Vagina (tissue), 2 donors: Measurements from ENCODE around the gene TEF. TPM values are rescaled to one million over a fixed set of nuclear protein-coding genes. Genes with fewer than 3 reads are reported as not detected.

Experiments
- DNase-seq, 2 donors: peaks; one replicate each; pipeline ENCODE4 v3.0.0-alpha.2; 2017; ENCODE audit errors: extremely low spot score in 2 of 2
- H3K27ac ChIP-seq: fragments of 200-600 bp; sonication (generic); one replicate; pipeline ENCODE4 v1.5.1; 2019
- H3K27me3 ChIP-seq: fragments of 200-600 bp; sonication (generic); one replicate; pipeline ENCODE4 v1.5.1; 2019
- H3K36me3 ChIP-seq, 2 donors: fragments of 200-600 bp; sonication (generic); one replicate each; pipeline ENCODE4 v1.5.1; 2017 to 2019
- H3K4me1 ChIP-seq: fragments of 200-600 bp; sonication (generic); one replicate; pipeline ENCODE4 v1.5.1; 2019
- H3K4me3 ChIP-seq, 2 donors: fragments of 200-600 bp; sonication (generic); 1 replicate in 1 of 2; 2 replicates in 1 of 2; pipeline ENCODE4 v1.5.1; 2016 to 2019
- H3K9me3 ChIP-seq: fragments of 200-600 bp; sonication (generic); one replicate; pipeline ENCODE4 v1.5.1; 2019
- CTCF ChIP-seq, 3 experiments: fragments of 450-650 bp in 2 of 3; fragments of 200-600 bp in 1 of 3; sonication (generic) in 1 of 3; IDR thresholded peaks; one replicate each; pipeline ENCODE4 v1.5.1; 2017 to 2019; ENCODE audit warnings: antibody characterized with exemption in 3 of 3, mild to moderate bottlenecking in 2 of 3, moderate library complexity in 2 of 3
- POLR2A ChIP-seq, 2 donors: fragments of 450-650 bp; IDR thresholded peaks; one replicate each; pipeline ENCODE4 v1.6.1; 2017; ENCODE audit warnings: antibody characterized with exemption in 2 of 2, mild to moderate bottlenecking in 2 of 2, moderate library complexity in 2 of 2
- POLR2AphosphoS5 ChIP-seq, 2 donors: sonication (generic); formaldehyde crosslinking; IDR thresholded peaks; one replicate each; pipeline ENCODE4 v1.9.0; 2017; ENCODE audit warnings: antibody characterized with exemption in 2 of 2, mild to moderate bottlenecking in 2 of 2, low read depth in 1 of 2; ENCODE audit not compliant: insufficient read depth in 1 of 2
- intact Hi-C: fragments of 100-400 bp; cut with DNase I; formaldehyde crosslinking; loops from one replicate; pipeline ENCODE4 v1.15.1; 2023
- total RNA-seq: library from RNA; depleted of rRNA; stranded (reverse); fragments of >200 nt; gene quantifications from one replicate; pipeline ENCODE4 v1.2.3, GENCODE V29; 2016

TEF gene
- total RNA-seq, 1 donor from 2014 or later: 12.0 TPM

GRCh38 chr22:41334951-41335635 is 46.6 kb upstream of the TEF start:
- Histone ChIP-seq H3K4me1 (no peaks in the 10 kb centered on the region), H3K4me3 (no peak overlapping the region), H3K36me3 (peaks cover 0 to 40% of the 10 kb centered on the region in 2 donors), H3K9me3 (no peaks in the 10 kb centered on the region), H3K27ac (no peak overlapping the region), H3K27me3 (no peaks in the 10 kb centered on the region)
- intact Hi-C loops: no loop called here
- DNase-seq: no peak
- TF ChIP-seq POLR2AphosphoS5 (IDR thresholded peaks at IDR 0.05; ENCODE audit: insufficient read depth in 1 of 2, low read depth in 1 of 2) (no peak), POLR2A (IDR thresholded peaks at IDR 0.05) (no peak), CTCF (IDR thresholded peaks at IDR 0.05) (no peak)

GRCh38 chr22:41338614-41339212 is 43.0 kb upstream of the TEF start:
- Histone ChIP-seq H3K4me1 (no peaks in the 10 kb centered on the region), H3K27ac (no peak overlapping the region), H3K4me3 (no peak overlapping the region), H3K27me3 (no peaks in the 10 kb centered on the region), H3K36me3 (peaks cover 0 to 26% of the 10 kb centered on the region in 2 donors), H3K9me3 (no peaks in the 10 kb centered on the region)
- TF ChIP-seq POLR2A (IDR thresholded peaks at IDR 0.05) (no peak), POLR2AphosphoS5 (IDR thresholded peaks at IDR 0.05; ENCODE audit: insufficient read depth in 1 of 2, low read depth in 1 of 2) (no peak), CTCF (IDR thresholded peaks at IDR 0.05) (no peak)
- intact Hi-C loops: no loop called here
- DNase-seq: no peak

GRCh38 chr22:41339823-41340222 is 41.9 kb upstream of the TEF start:
- Histone ChIP-seq H3K27me3 (no peaks in the 10 kb centered on the region), H3K9me3 (no peaks in the 10 kb centered on the region), H3K27ac (no peak overlapping the region), H3K36me3 (peaks cover 0 to 34% of the 10 kb centered on the region in 2 donors), H3K4me1 (no peaks in the 10 kb centered on the region), H3K4me3 (no peak overlapping the region)
- intact Hi-C loops: no loop called here
- DNase-seq: no peak
- TF ChIP-seq POLR2A (IDR thresholded peaks at IDR 0.05) (no peak), CTCF (IDR thresholded peaks at IDR 0.05) (no peak), POLR2AphosphoS5 (IDR thresholded peaks at IDR 0.05; ENCODE audit: insufficient read depth in 1 of 2, low read depth in 1 of 2) (no peak)

GRCh38 chr22:41340357-41340756 is 41.4 kb upstream of the TEF start:
- Histone ChIP-seq H3K4me3 (no peak overlapping the region), H3K36me3 (peaks cover 0 to 40% of the 10 kb centered on the region in 2 donors), H3K27me3 (no peaks in the 10 kb centered on the region), H3K9me3 (no peaks in the 10 kb centered on the region), H3K27ac (no peak overlapping the region), H3K4me1 (no peaks in the 10 kb centered on the region)
- DNase-seq: no peak
- TF ChIP-seq POLR2A (IDR thresholded peaks at IDR 0.05): no peak
- no peak for TF ChIP-seq POLR2AphosphoS5 (IDR thresholded peaks at IDR 0.05; ENCODE audit: insufficient read depth in 1 of 2, low read depth in 1 of 2)
- TF ChIP-seq CTCF (IDR thresholded peaks at IDR 0.05): no peak
- intact Hi-C loops: no loop called here

- H3K9me3 ChIP-seq: no peaks in the 10 kb centered on the region
- no peak for TF ChIP-seq POLR2A (IDR thresholded peaks at IDR 0.05)
- TF ChIP-seq CTCF (IDR thresholded peaks at IDR 0.05): no peak
- TF ChIP-seq POLR2AphosphoS5 (IDR thresholded peaks at IDR 0.05; ENCODE audit: insufficient read depth in 1 of 2, low read depth in 1 of 2): no peak
- H3K27ac ChIP-seq: no peak overlapping the region
- no peak for DNase-seq
- no peaks in the 10 kb centered on the region for H3K27me3 ChIP-seq
- H3K36me3 ChIP-seq: peaks cover 0 to 46% of the 10 kb centered on the region in 2 donors
- H3K4me1 ChIP-seq: no peaks in the 10 kb centered on the region
- intact Hi-C loops: no loop called here
- no peak overlapping the region for H3K4me3 ChIP-seq
Measured at GRCh38 chr22:41341012-41341411, 40.7 kb upstream of the TEF start.
